Gastrocnemius medialis (tissue), 4 donors: ENCODE measurements around the gene SCLT1. TPM values are rescaled to one million over a fixed set of nuclear protein-coding genes. Genes with fewer than 3 reads are reported as not detected.

Experiments used
- ATAC-seq, 2 donors: fragments of 150-250 bp; one replicate each; pipeline ENCODE4 v1.9.1; 2016
- DNase-seq, 2 donors: peaks; one replicate each; pipeline ENCODE4 v3.0.0-alpha.2; 2019
- H3K27ac ChIP-seq, 4 donors: fragments of 200-600 bp; sonication (generic); 1 replicate in 1 of 4; 2 replicates in 3 of 4; pipeline ENCODE4 v1.5.1; 2016 to 2018; ENCODE audit warnings: mild to moderate bottlenecking in 2 of 4, moderate library complexity in 1 of 4
- H3K27me3 ChIP-seq, 3 donors: fragments of 200-600 bp; sonication (generic) in 2 of 3; 1 replicate in 1 of 3; 2 replicates in 2 of 3; pipeline versions ENCODE4 v1.5.1 to v1.6.0; 2016 to 2019; ENCODE audit warnings: mild to moderate bottlenecking in 1 of 3, moderate library complexity in 1 of 3
- H3K36me3 ChIP-seq, 2 donors: fragments of 200-600 bp; sonication (generic) in 1 of 2; one replicate each; pipeline ENCODE4 v1.5.1; 2017 to 2018
- H3K4me1 ChIP-seq, 2 donors: fragments of 200-600 bp; sonication (generic) in 1 of 2; one replicate each; pipeline ENCODE4 v1.5.1; 2016 to 2017; ENCODE audit warnings: mild to moderate bottlenecking in 2 of 2
- H3K4me3 ChIP-seq, 4 donors: fragments of 200-600 bp; sonication (generic) in 3 of 4; 1 replicate in 1 of 4; 2 replicates in 3 of 4; pipeline ENCODE4 v1.5.1; 2016 to 2019; ENCODE audit warnings: mild to moderate bottlenecking in 2 of 4
- H3K9me3 ChIP-seq, 3 donors: fragments of 200-600 bp; sonication (generic) in 2 of 3; 1 replicate in 1 of 3; 2 replicates in 2 of 3; pipeline ENCODE4 v1.5.1; 2016 to 2019
- CTCF ChIP-seq, 5 experiments: fragments of 450-650 bp in 3 of 5; fragments of 200-600 bp in 2 of 5; sonication (generic) in 2 of 5; IDR thresholded peaks in 4 of 5; conservative IDR thresholded peaks in 1 of 5; 1 replicate in 4 of 5; 2 replicates in 1 of 5; pipeline ENCODE4 v1.5.1; 2016 to 2019; ENCODE audit warnings: antibody characterized with exemption in 5 of 5, mild to moderate bottlenecking in 3 of 5, moderate library complexity in 3 of 5
- POLR2A ChIP-seq, 2 donors: fragments of 450-650 bp; IDR thresholded peaks; one replicate each; pipeline ENCODE4 v1.6.1; 2017; ENCODE audit warnings: antibody characterized with exemption in 2 of 2, mild to moderate bottlenecking in 2 of 2, moderate library complexity in 2 of 2
- in situ Hi-C, 4 donors: fragments of 200-750 bp; cut with MboI; loops; one replicate each; pipeline versions ENCODE4 v1.15.0 to v1.8.0; 2017; ENCODE audit warnings: low sequenced_read_pairs in 4 of 4
- intact Hi-C: fragments of 100-400 bp; cut with DNase I; formaldehyde crosslinking; loops from one replicate; pipeline ENCODE4 v1.15.1; 2023; ENCODE audit warnings: low total_unique reads
- total RNA-seq, 4 donors: library from RNA; depleted of rRNA; stranded (reverse); fragments of >200 nt; gene quantifications; one replicate each; pipeline versions ENCODE4 v1.1.0 to v1.2.3, GENCODE V29; 2016

The SCLT1 gene
- total RNA-seq, 4 donors from 2014 or later, result 1.0 to 4.1 (median 1.8) TPM

- Histone ChIP-seq H3K36me3 (no peaks in the 10 kb centered on the region), H3K4me3 (no peak overlapping the region), H3K27ac (no peak overlapping the region), H3K4me1 (no peaks in the 10 kb centered on the region), H3K27me3 (no peaks in the 10 kb centered on the region), H3K9me3 (no peaks in the 10 kb centered on the region)
- TF ChIP-seq CTCF (IDR thresholded peaks at IDR 0.05 in 4 of 5, conservative IDR thresholded peaks at IDR 0.05 in 1 of 5) (no peak), POLR2A (IDR thresholded peaks at IDR 0.05) (no peak)
- ATAC-seq (no peak), DNase-seq (no peak)
- intact Hi-C loops (no loop called here), in situ Hi-C loops (no loop called here)
Measured at GRCh38 chr4:129046055-129046959, 47.0 kb downstream of the SCLT1 start.

- Histone ChIP-seq H3K27ac (no peak overlapping the region), H3K4me3 (no peak overlapping the region), H3K9me3 (no peaks in the 10 kb centered on the region), H3K36me3 (peaks cover 0 to 6% of the 10 kb centered on the region in 2 donors), H3K27me3 (no peaks in the 10 kb centered on the region), H3K4me1 (no peaks in the 10 kb centered on the region)
- ATAC-seq (no peak), DNase-seq (no peak)
- intact Hi-C loops, result no loop called here
- in situ Hi-C loops, result no loop called here
- TF ChIP-seq CTCF (IDR thresholded peaks at IDR 0.05 in 4 of 5, conservative IDR thresholded peaks at IDR 0.05 in 1 of 5) (no peak), POLR2A (IDR thresholded peaks at IDR 0.05) (no peak)
Measured at GRCh38 chr4:129043523-129043922, 49.8 kb downstream of the SCLT1 start.

- Histone ChIP-seq H3K36me3 (peaks cover 0 to 6% of the 10 kb centered on the region in 2 donors), H3K4me3 (no peak overlapping the region), H3K9me3 (no peaks in the 10 kb centered on the region), H3K27ac (no peak overlapping the region), H3K4me1 (no peaks in the 10 kb centered on the region), H3K27me3 (no peaks in the 10 kb centered on the region)
- TF ChIP-seq CTCF (IDR thresholded peaks at IDR 0.05 in 4 of 5, conservative IDR thresholded peaks at IDR 0.05 in 1 of 5) (no peak), POLR2A (IDR thresholded peaks at IDR 0.05) (no peak)
- no peak for ATAC-seq
- DNase-seq, result no peak
- intact Hi-C loops (no loop called here), in situ Hi-C loops (no loop called here)
Measured at GRCh38 chr4:129040471-129040870, 52.9 kb downstream of the SCLT1 start.

GRCh38 chr4:129037093-129037492 lies 56.2 kb downstream of the SCLT1 start:
- H3K27me3 ChIP-seq, result no peaks in the 10 kb centered on the region
- peaks cover 0 to 6% of the 10 kb centered on the region in 2 donors for H3K36me3 ChIP-seq
- DNase-seq, result no peak
- ATAC-seq, result no peak
- H3K9me3 ChIP-seq, result no peaks in the 10 kb centered on the region
- H3K27ac ChIP-seq, result no peak overlapping the region
- H3K4me1 ChIP-seq, result no peaks in the 10 kb centered on the region
- no peak overlapping the region for H3K4me3 ChIP-seq
- in situ Hi-C loops, result no loop called here
- TF ChIP-seq POLR2A (IDR thresholded peaks at IDR 0.05), result no peak
- no peak for TF ChIP-seq CTCF (IDR thresholded peaks at IDR 0.05 in 4 of 5, conservative IDR thresholded peaks at IDR 0.05 in 1 of 5)
- intact Hi-C loops, result no loop called here
